ENCODE data around the gene ADGRV1.

Gene ADGRV1

DNA sequence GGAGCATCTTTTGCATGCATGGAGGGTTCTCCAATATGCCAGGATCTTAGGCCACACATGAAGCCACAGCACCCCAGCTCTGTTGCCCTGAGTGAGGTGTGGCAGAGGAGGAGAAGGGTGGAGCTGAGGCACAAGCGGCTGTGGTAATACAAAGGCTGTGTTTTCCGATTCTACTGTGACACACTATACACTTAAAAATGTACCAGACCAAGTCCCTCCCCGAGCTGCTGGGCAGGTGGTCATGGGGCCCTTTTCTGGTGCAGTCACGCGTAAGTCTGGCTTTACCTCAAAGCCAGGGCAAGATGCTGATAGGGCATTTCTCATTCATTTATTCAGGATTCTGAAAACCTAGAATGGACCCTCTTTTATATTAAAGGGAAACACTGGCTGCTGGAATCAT is 3.7 kb downstream of the ADGRV1 start:
- no peak for TF ChIP-seq GATA2 (IDR thresholded peaks at IDR 0.05; ENCODE audit: low read depth, low read length)
- no peak for TF ChIP-seq GATA3 (IDR thresholded peaks at IDR 0.05; ENCODE audit: low read depth, low read length)

DNA sequence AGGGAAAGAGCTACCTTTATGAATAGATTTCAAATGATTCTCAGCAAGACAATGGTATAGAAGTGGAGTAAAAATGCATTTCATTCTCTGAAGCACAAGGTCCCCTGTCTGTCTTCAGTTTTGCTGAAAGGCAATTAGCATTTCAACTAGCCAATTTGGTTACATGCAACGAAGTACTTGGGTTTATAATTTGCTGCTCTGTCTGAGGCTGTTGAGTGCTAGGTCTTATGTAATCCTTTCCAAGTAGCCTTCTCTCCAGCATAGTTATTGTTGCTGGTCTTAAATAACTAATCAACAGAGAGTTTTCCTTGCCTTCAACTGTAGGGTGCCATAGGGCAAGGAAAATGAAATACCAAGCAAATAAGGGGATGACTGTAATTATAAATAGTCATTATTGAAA is 4.5 kb downstream of the ADGRV1 start:
- no peak for TF ChIP-seq GATA3 (IDR thresholded peaks at IDR 0.05; ENCODE audit: low read depth, low read length)
- TF ChIP-seq GATA2 (IDR thresholded peaks at IDR 0.05; ENCODE audit: low read depth, low read length) = no peak

DNA sequence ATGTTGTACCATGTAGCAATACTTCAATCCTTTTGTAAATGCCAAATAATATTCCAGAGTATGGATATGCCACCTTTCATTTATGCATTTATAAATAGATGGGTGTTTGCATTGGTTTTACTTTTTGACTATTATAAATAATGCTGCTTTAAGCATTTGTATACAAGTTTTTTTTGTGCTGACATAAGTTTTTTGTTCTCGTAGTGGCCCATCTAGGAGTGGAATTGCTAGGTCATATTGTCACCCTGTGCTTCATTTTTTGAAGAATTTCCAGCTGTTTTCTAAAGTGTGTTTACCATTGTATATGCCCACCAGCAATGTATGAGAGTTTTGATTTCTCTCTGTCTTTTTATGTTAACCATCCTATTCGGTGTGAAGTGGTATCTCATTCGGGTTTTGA is 6.9 kb downstream of the ADGRV1 start:
- no peak for TF ChIP-seq GATA2 (IDR thresholded peaks at IDR 0.05; ENCODE audit: low read depth, low read length)
- TF ChIP-seq GATA3 (IDR thresholded peaks at IDR 0.05; ENCODE audit: low read depth, low read length) = no peak

- TF ChIP-seq GATA3 (IDR thresholded peaks at IDR 0.05; ENCODE audit: low read depth, low read length) (no peak), GATA2 (IDR thresholded peaks at IDR 0.05; ENCODE audit: low read depth, low read length) (no peak)
Observed at GRCh38 chr5:90569084-90569483, 10.5 kb downstream of the ADGRV1 start.

GRCh38 chr5:90570034-90570433 is 11.4 kb downstream of the ADGRV1 start:
- TF ChIP-seq GATA2 (IDR thresholded peaks at IDR 0.05; ENCODE audit: low read depth, low read length) = no peak
- TF ChIP-seq GATA3 (IDR thresholded peaks at IDR 0.05; ENCODE audit: low read depth, low read length) = no peak

- TF ChIP-seq GATA2 (IDR thresholded peaks at IDR 0.05; ENCODE audit: low read depth, low read length) (no peak), GATA3 (IDR thresholded peaks at IDR 0.05; ENCODE audit: low read depth, low read length) (no peak)
Observed at GRCh38 chr5:90571147-90571773, 12.7 kb downstream of the ADGRV1 start.

DNA sequence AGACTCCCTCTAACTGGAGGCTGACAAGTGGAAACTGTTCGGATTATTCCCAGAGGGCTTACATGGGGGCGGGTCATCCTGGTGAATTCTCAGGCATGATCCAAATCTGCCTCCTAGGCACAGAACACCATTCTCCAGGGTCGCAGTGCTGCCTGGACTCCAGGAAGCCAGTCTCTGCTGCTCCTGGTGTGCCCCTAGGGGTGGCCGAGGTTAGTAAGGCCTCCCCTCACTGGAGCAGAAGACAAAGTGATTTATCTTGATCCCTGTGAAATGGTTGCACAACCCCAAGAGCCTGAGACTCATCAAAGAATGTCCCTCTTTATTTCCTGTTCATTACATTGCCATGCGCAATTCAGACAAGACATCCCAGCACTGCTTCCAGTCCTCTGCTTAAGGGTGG is 17.1 kb downstream of the ADGRV1 start:
- TF ChIP-seq GATA2 (IDR thresholded peaks at IDR 0.05; ENCODE audit: low read depth, low read length) (no peak), GATA3 (IDR thresholded peaks at IDR 0.05; ENCODE audit: low read depth, low read length) (no peak)

- TF ChIP-seq GATA2 (IDR thresholded peaks at IDR 0.05; ENCODE audit: low read depth, low read length) (no peak), GATA3 (IDR thresholded peaks at IDR 0.05; ENCODE audit: low read depth, low read length) (no peak)
Observed at GRCh38 chr5:90581956-90582355, 23.4 kb downstream of the ADGRV1 start.

- TF ChIP-seq GATA2 (IDR thresholded peaks at IDR 0.05; ENCODE audit: low read depth, low read length) = no peak
- TF ChIP-seq GATA3 (IDR thresholded peaks at IDR 0.05; ENCODE audit: low read depth, low read length) = no peak
Observed at GRCh38 chr5:90585337-90585986, 26.9 kb downstream of the ADGRV1 start.

DNA sequence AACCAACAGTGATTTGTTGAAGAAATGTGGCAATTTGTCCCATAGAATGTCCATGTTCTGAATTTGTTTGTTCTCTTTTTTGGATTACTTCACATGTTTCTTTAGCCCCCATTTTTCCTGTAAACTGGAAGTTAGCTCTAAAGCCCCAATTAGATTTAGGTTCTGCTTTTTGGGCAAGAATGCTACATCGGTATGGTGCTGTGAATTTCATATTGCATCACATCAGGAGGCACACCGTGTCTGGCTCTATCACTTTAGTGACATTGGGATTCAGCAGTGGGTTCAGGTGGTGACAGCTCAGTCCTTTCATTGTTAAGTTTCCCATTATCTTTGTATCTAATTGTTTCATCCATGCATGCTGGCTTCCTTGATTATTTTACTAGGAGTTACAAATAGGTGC is 27.9 kb downstream of the ADGRV1 start:
- no peak for TF ChIP-seq GATA3 (IDR thresholded peaks at IDR 0.05; ENCODE audit: low read depth, low read length)
- no peak for TF ChIP-seq GATA2 (IDR thresholded peaks at IDR 0.05; ENCODE audit: low read depth, low read length)

GRCh38 chr5:90590170-90590569 is 31.6 kb downstream of the ADGRV1 start:
- TF ChIP-seq GATA3 (IDR thresholded peaks at IDR 0.05; ENCODE audit: low read depth, low read length) (no peak), GATA2 (IDR thresholded peaks at IDR 0.05; ENCODE audit: low read depth, low read length) (no peak)

GRCh38 chr5:90598293-90598692 is 39.7 kb downstream of the ADGRV1 start:
- TF ChIP-seq GATA2 (IDR thresholded peaks at IDR 0.05; ENCODE audit: low read depth, low read length) (no peak), GATA3 (IDR thresholded peaks at IDR 0.05; ENCODE audit: low read depth, low read length) (no peak)

DNA sequence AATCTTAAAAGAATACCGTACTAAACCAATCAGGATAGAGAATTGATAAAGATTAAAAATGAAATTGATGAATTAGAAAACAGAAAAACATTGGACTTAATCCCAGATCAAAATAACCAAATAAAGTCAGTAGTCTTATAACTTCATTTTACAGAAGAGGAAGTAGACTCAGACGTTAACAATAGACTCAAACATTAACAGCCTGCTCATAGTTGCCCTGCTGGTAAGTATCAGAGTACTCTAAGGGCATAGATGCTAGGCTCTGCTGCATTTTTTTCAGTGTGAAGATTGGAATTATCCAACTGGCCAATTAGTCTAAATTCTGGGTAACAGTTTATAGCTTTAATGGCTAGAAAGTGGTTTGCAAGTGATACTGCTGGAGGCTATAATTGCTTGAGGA is 42.9 kb downstream of the ADGRV1 start:
- TF ChIP-seq GATA3 (IDR thresholded peaks at IDR 0.05; ENCODE audit: low read depth, low read length) (no peak), GATA2 (IDR thresholded peaks at IDR 0.05; ENCODE audit: low read depth, low read length) (no peak)

DNA sequence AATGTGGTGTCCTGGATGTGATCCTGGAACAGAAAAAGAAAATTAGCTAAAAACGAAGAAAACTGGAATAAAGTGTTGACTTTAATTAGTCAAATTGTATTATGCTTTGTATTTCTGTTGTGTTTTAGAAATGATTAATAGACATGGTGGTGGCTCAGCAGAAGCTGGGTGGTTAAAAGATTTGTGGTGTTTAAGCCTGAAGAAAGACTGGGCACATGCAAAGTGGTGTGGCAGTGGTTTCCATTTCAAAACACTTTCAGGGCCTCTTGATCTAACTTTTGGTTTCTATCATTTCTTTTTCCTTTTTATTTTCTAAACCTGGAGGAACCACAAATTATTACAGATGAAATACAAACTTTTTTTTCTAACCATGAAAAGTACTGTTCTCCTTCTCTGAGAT is 44.1 kb downstream of the ADGRV1 start:
- TF ChIP-seq GATA3 (IDR thresholded peaks at IDR 0.05; ENCODE audit: low read depth, low read length) = no peak
- no peak for TF ChIP-seq GATA2 (IDR thresholded peaks at IDR 0.05; ENCODE audit: low read depth, low read length)

- TF ChIP-seq GATA2 (IDR thresholded peaks at IDR 0.05; ENCODE audit: low read depth, low read length) (no peak), GATA3 (IDR thresholded peaks at IDR 0.05; ENCODE audit: low read depth, low read length) (no peak)
Observed at GRCh38 chr5:90606539-90606938, 47.9 kb downstream of the ADGRV1 start.
